OCI-LY7 (cell line): ENCODE data around the gene UNC13B.

Experiments
- EZH2phosphoT487 ChIP-seq: fragments of 200-600 bp; sonication (generic); IDR thresholded peaks from 2 replicates; pipeline ENCODE4 v1.6.1; 2018; ENCODE audit warnings: low read depth, borderline replicate concordance, mild to moderate bottlenecking, mixed run types, antibody characterized with exemption, low read length, moderate library complexity, mixed read lengths
- TF ChIP-seq, protein P1 (sequence below): fragments of 200-600 bp; sonication (generic); conservative IDR thresholded peaks from 2 replicates; pipeline ENCODE4 v1.5.1; 2014; ENCODE audit warnings: mild to moderate bottlenecking, antibody characterized with exemption, low read length, moderate library complexity, mixed read lengths

DNA sequence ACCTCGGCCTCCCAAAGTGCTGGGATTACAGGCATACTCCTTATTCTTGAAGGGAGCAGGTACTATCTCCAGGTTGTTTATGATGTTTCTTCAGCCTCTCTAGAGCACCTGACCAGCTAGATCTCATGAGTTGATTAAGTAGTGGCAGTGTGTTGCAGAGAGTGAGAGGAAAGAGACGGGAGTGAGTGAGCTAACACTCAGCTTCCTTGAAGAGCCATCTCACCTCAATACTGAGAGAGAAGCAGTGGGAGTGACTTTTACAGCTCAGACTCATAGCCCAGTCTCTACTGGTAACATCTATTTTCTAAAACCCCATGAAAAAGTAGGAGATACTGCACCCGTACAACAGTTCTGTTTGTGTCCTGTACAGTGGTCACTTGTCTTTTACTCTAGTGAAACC is 284.2 kb downstream of the UNC13B start:
- TF ChIP-seq, protein P1, sequence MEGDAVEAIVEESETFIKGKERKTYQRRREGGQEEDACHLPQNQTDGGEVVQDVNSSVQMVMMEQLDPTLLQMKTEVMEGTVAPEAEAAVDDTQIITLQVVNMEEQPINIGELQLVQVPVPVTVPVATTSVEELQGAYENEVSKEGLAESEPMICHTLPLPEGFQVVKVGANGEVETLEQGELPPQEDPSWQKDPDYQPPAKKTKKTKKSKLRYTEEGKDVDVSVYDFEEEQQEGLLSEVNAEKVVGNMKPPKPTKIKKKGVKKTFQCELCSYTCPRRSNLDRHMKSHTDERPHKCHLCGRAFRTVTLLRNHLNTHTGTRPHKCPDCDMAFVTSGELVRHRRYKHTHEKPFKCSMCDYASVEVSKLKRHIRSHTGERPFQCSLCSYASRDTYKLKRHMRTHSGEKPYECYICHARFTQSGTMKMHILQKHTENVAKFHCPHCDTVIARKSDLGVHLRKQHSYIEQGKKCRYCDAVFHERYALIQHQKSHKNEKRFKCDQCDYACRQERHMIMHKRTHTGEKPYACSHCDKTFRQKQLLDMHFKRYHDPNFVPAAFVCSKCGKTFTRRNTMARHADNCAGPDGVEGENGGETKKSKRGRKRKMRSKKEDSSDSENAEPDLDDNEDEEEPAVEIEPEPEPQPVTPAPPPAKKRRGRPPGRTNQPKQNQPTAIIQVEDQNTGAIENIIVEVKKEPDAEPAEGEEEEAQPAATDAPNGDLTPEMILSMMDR: no peak
- no peak for TF ChIP-seq EZH2phosphoT487
